Measurements from ENCODE around the gene CATSPERB.

- no peak for TF ChIP-seq EZH2 (IDR thresholded peaks at IDR 0.05; ENCODE audit: low read depth, low read length, severe bottlenecking)
- no peak for TF ChIP-seq CTCF (IDR thresholded peaks at IDR 0.05; ENCODE audit: control extremely low read depth in 1 of 3, insufficient read depth in 1 of 3, low read depth in 1 of 3, low read length in 3 of 3)
- no peak for TF ChIP-seq BCL11A (IDR thresholded peaks at IDR 0.05; ENCODE audit: low read depth in 2 of 2, low read length in 2 of 2)
- no peak for TF ChIP-seq POLR2AphosphoS5 (IDR thresholded peaks at IDR 0.05; ENCODE audit: low read depth, low read length)
- no peak for TF ChIP-seq CBX8 (IDR thresholded peaks at IDR 0.05; ENCODE audit: borderline replicate concordance, low read depth, low read length)
- no peak for TF ChIP-seq HDAC6 (IDR thresholded peaks at IDR 0.05; ENCODE audit: low read depth, low read length)
- no peak for TF ChIP-seq POLR2A (IDR thresholded peaks at IDR 0.05; ENCODE audit: control extremely low read depth in 1 of 2, low read depth in 2 of 2, low read length in 2 of 2)
- TF ChIP-seq TAF1 (IDR thresholded peaks at IDR 0.05; ENCODE audit: low read depth, low read length): no peak
- no peak for TF ChIP-seq ATF3 (IDR thresholded peaks at IDR 0.05; ENCODE audit: insufficient read depth, low read depth, low read length)
- no peak for TF ChIP-seq SP4 (IDR thresholded peaks at IDR 0.05; ENCODE audit: low read length)
- no peak for TF ChIP-seq MAFK (IDR thresholded peaks at IDR 0.05; ENCODE audit: low read depth, low read length)
- TF ChIP-seq GABPA (IDR thresholded peaks at IDR 0.05; ENCODE audit: borderline replicate concordance, insufficient read depth, low read length): no peak
- no peak for TF ChIP-seq RFX5 (IDR thresholded peaks at IDR 0.05; ENCODE audit: borderline replicate concordance, low read depth, low read length)
- no peak for TF ChIP-seq RAD21 (IDR thresholded peaks at IDR 0.05 in 1 of 2, conservative IDR thresholded peaks at IDR 0.05 in 1 of 2; ENCODE audit: low read depth in 2 of 2, low read length in 2 of 2)
Measured at GRCh38 chr14:91706996-91707395, 24.9 kb downstream of the CATSPERB start.

Data from H1 (cell line).